HG02759 (cell line): Measurements from ENCODE around the gene RAMACL.

Experiments
- ATAC-seq: cut with Tn5 transposase; IDR thresholded peaks from one replicate; pipeline ENCODE4 v1.9.1; 2021; ENCODE audit warnings: mild to moderate bottlenecking, moderate library complexity; ENCODE audit not compliant: unreplicated experiment

The RAMACL gene

DNA sequence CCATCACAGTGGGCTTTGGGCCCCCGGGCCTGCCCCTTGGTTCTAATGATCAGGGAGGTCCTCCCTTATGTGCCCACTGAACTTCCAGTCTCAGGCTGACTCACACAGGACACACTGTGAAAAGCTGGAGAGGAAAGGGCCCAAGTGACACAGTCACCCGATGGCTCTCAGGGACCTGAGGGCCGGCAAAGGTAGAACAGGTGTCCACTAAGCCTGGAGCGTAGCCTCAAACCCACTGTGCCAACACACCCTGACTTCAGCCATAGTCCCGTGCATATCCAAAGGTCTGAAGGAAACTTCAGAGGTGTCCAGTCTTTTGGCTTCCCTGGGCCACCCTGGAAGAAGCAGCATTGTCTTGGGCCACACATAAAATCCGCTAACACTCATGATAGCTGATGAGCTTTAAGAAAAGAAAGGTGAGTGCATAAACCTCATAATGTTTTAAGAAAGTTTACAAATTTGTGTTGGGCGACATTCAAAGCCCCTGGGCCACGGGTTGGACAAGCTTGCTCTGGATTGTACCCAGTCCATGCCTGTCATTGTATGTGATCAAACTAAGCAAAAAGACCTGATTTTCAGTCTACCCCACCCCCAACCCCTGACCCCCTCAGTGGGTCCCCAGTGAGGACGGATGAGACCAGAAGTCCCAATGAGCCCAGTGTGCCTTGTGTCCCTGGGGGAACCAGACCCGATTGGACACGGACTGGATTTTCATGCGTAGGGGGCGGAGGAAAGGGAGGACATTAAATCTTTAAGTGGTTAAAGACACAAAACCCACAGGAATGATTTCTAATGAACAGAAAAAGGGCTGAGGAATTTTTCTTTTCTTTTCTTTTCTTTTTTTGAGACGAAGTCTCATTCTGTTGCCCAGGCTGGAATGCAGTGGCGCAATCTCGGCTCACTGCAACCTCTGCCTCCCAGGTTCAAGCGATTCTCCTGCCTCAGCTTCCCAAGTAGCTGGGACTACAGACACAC, 6.1 kb downstream of the RAMACL start:
- ATAC-seq: no peak

DNA sequence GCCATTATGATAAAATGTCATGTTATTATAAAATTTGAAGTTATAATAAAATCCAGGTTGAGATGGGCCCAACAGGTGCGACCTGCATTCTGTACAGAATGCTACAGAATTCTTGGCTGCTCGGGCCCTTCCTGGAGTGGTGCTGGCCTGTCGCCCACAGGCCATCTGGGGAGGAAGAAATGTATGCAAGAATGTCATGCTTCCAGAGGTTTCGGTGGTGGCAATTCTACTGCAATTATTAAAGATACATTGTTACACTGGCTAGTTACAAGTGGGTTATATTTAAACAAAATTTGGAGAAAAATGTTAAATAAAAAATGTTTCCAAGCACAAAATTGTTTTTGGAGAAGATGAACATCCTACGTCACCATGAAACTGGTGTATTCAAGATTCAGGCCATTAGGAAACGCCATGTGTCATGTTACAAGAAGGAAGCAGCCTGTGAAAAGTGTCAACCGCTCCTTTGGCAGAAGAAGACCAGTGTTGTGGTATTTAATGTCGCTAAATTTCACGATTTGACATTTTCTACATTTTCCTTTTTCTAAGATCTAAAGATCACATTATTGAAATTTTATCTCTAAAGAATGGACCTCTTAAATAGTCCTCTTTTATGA, 7.1 kb downstream of the RAMACL start:
- no peak for ATAC-seq

DNA sequence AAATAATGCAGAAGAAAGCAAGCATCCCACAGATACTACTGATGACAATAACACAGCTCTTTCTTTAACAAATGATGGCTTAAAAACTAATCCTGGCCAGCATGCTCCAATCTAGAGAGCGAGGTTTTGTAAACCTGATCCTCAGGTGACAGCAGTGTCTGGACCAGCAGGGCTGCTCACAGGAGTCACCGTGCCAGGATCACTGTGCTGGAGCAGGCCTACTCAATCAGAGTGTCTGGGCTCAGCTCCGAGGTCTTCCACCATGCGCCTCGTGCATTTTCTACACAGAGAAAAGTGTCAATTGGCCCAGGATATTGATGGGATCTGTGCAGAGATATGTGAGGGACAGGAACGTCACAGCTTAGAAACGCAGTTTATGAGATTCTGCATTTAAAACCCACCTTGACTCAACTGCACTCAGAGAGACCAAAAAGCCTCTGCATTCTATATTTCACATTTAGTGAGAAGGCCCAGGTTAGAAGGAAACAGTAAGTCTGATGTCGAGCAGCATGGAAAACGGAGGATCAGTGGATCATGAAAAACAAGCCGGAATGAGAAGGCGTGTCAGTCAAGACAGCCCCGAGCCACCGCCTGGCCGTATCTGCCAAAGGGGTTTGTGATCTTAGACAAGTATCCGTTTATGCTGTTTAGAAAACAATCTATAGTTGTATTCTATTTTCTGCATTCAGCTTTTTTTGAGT, 7.8 kb downstream of the RAMACL start:
- ATAC-seq: no peak

DNA sequence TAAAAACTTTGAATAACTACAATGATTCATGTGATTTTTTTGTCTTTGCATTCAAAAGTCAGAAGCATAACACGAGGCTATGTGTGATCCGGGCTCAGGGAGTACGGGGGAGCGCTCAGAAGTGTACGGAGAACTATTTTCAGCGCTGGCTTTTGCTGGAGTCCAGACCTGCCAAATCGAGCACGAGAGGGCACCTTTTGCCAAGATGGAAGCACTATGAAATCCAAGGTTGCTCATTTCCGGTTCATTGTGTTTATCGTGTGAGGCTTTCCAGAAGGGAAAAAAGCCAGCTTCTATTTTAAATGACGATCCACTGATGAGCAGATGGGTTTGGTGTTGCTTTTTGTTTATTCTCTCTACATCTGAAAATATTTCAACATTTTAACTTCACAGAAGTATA, 11.3 kb downstream of the RAMACL start:
- ATAC-seq: no peak

DNA sequence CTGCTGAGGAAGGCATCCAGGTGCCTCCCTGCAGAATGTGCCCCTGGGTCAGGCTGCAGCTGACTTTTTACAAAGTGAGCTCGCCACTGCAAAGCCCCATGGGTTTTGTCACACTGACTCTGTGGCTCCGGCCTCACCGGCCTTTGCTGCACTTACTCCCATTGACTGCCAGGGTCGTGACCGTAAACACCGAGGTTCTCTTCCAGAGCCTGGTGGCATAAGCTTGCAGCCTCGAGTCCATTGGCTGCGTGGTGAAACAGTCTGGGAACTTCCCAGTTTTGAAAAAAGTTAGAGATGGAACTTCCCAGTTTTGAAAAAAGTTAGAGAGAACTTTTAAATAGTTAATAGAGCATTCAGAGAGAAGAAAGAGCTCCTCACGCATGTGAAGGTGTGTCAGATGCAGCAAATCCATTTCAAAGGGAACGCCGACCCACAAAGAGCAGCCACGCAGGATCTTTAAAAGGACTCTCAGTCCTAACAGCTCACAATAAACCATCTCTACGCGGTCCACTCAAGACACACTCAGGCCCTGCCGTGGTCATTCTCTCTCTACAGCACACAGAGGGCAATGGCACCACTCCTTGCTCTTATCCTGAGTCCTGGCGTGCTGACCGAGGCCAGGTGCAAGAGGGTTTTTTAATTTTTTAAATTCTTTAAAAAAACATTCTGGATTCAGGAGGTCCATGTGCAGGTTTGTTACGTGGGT, 12.8 kb downstream of the RAMACL start:
- ATAC-seq: no peak

DNA sequence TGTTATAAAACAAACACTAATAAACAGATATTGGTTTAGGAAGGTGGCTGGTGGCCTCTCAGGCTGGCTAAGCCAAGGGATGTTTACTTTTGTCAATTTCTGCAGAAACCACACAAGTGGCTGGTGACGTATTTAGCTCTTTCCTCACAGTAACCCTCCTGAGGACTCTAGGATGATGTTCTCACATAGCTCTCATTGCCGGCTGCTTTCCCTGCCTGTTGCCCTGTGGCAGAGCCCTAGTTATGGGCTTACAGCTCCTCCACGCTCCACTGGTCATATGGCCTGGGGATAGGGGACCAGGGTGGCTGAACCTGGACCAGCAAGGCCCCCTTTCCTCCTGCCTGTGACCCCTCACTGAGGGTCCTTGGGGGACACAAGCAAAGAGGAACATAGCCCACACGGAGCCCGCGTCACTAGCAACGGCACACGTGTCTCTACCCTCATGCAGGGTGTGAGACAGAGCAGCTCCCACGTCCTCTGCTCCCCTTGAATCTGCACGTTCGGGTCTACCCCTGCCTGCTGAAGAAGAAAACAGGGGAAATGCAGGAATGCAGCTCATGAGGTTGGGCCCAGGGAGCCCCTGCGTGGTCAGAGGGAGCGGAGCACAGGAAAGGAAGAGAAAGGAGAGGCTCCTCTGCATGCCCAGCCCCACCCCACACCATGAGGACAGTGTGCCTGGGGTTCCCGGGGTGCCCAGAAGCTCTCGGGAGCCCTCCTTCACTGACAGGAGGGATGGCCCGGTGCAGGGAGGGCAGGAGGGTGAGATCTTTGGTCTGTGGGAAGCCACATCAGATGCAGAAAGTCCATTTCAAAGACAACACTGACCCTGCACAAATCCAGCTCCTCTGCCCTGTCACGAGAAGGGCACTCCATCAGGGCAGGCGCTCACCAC, 13.9 kb downstream of the RAMACL start:
- no peak for ATAC-seq

DNA sequence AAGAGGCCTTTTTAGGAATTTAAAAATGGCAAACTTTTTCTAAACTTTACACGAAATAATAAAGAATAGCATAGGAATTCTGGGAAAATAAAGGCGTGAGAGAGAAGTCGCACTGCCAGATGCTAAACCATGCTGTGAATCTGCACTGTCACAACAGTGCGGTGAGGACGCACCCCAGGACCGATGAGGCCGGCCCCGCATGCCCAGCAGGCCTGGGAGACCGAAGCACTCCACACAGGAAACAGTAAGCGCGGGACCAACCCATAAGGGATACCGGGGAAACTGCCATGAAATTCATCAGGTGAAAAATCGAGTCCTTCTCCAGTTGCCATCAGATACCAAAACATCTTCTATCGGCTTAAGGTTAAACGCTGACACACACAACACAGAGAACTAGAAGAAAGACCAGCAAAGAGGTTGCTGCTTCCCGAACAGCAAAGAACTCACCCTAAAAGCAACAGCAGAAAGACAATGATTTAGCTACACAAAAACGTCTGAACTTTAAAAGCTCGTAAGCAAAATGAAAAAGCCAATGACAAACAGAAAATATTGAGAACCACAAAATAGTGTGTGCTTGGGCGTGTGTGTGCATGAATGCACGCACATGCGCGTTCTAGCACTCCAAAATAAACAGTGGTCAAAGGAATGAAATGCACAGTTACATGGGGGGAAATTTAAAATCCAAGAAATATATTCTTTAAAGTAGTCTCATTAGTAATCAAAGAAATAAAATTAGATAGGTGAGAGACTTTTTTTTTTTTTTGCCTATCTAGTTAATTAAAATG, 15.4 kb downstream of the RAMACL start:
- ATAC-seq: no peak

DNA sequence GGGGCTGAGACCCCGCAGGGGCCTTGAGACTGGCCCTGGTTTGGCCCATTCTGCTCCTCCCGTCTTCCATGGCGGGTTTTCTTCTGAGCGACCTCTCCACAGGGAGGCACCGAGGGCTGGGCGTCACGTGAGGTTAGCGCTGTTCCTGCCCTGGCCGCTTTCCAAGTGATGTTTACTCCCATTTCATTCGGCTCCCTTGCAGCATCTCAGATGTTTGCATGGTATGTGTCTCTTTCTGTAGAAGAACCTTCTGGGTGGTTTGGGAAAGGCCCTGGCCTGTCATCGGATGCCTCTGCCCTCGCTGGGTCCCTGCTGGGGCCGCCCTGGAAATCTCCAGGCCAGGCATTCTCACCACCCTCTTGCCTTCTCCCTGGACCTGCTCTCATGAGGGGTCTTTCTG, 17.3 kb downstream of the RAMACL start:
- ATAC-seq: no peak

DNA sequence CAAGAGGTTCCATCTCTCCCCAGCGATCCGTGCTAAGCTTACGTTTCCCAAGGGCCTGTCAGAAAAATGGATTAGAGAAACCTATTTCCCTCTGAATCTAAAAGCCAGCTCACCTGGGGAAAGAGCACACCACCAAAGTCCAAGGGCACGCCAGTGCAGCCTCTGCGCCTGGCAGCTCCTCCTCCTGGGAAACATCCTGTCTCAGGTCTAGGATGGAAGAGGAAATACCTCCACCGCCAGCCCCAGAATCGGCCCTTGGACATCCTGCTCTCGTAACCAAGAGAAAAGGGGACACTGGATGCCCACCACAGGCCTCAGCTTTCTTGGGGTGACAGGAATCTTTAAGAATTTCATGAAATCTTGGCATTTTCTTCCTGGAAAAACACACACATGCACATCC, 18.7 kb downstream of the RAMACL start:
- ATAC-seq: no peak

DNA sequence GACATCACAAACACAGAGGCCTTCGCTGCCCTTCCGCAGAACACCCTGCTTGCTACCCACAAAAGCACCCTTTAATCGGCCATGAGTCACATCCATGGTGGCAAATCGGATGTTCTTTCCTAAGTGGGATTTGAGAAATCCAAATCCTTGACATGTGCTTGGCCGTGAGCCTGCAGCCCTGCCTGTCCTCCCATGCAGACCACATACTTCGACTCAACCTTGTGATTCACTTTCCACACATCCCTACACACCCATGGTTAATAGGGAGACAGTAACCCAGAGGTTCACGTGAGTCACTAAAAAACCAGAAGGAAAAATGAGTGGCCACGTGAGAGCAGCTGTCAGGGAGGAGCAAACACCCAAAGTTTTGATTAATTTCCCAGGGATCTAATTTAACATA, 19.4 kb downstream of the RAMACL start:
- no peak for ATAC-seq

DNA sequence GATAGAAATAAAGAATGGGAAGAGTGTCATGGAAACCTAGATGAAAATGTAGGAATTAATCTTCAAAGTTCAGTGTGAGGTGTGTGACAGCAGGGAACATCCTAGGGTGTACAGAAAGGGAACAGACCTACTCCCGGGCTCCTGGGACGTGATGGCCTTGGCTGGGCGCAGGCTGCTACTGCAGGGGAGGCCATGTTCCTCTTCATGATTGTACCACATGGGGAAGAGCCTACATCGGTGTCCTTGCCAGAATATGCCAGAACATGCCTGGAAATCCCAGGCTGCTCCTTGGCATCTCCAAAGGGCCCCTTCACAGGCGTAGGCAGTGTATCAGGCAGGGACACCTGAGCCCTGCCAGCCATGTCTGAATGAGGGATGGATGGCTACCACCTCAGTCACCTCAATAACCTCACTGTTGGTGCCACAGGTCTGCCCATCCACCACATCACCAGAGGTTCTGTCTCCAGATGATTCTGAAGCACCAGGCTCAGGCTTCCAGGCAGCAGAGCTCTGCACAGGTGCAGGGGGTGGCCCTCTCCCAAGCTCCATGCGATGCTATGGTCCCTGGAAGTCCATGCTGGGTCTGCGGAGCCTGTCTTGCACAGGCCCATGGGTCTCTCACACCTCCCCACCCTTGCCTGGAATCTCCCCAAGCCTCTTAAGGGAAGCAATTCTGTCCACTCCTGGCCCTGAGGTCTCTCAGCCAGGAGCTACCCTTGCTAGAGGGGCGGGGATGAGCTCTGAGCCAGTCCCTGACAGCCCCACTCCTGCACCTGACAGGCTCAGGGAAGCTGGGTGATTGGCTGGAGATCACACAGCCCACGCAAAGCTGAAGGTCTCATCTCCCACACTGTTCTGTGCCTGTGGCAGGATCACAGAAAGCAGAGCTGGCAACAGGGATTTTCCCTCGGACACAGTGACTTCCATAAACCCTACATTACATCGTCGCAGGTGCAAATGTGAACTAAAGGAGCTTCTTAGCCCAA, 20.2 kb downstream of the RAMACL start:
- no peak for ATAC-seq

DNA sequence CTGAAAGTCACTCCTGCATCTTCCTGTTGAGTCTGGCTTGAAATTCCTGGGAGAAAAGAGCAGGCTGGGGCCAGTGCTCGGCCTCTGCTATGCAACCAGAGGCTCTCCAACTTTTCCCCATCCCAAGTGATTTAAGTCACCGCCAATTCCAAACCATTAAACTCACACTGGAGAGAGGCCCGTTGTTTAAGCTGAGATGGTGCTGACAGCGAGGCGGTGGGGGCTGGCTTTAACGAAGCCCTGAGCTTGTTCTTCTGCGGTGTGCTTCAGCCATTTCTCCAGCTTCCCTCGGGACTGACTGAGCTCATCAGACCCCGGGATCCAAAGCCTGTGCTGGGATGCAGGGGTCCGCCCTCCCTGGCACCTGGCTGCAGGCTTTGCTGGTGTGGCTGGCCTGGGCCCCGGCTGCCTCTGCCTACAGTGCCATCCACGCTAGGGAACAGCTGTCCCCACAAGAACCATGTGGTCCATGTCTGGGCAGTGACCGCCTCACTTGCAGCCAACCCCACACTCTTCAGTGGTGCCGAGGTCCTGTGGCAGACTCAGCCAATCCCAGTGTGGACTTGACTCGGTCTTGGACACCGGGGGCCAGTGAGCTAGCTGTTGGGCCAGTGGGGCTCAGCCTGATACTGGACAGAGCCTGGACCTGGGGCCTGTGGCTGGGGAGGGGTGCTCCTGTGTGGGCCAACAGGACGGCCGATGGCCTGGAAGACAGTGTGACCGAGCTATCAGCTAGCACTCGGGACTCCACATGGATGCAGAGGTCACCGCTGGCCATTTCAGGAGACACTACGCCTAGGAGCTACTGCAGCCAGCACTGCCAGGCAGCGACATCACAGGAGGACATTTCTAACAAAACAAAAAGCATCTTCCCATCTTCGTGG, 21.2 kb downstream of the RAMACL start:
- ATAC-seq: no peak

DNA sequence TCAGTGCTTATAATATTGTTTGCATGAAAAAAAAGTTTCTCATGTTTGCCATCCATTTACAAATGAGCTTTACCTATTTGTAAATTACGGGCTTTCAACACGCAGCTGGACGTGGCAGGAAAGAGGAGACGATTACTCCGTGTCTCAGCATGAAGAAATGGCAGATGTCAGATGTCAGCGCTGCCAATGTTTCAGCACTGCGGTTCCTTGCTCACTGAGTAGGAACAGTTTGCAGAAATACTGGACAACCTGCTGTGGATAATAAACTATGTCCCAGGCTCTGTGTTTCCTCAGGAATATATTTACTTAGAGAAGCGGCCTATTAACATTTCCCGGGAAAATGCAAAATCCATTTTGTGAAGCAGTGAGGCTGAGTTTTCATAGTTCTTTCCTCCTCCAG, 22.7 kb downstream of the RAMACL start:
- no peak for ATAC-seq

DNA sequence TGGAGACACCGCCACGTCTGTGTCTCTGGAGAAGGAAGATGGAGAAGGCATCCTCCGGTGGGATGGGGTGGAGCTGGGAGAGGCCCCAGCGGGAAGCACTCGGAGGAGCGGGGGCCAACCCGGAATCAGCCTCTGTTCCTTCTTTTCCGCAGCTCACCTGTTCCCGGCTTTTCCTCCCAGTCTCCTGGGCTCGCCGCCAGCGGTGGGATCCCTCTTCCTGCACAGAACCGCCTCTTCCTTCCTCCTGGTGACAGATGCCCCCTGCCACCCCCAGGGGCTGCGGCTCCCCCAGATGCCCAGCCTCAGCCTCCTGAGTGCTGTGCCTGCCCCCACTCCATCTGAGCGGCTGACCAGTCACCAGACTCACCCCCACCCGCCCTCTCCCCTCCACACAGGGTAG, 23.3 kb downstream of the RAMACL start:
- ATAC-seq: no peak

DNA sequence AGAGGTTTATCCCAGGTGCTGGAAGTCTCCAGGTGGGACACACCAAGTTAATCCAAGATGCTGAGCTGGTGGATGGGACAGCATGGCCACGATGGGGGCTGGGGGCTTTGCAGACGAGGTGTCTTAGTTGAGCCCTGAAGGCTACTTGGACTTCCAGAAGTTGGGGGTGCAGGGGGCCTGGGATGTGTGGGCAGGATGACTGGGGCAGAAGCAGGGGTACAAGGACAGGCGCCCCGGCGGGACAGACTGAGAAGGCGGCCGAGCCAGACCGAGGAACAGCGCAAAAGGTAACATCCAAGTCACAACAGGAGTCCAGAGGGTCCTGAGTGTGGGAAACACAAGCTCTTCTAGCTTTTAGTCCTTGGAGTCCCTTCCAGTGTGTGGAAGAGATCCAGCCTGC, 23.8 kb downstream of the RAMACL start:
- no peak for ATAC-seq

DNA sequence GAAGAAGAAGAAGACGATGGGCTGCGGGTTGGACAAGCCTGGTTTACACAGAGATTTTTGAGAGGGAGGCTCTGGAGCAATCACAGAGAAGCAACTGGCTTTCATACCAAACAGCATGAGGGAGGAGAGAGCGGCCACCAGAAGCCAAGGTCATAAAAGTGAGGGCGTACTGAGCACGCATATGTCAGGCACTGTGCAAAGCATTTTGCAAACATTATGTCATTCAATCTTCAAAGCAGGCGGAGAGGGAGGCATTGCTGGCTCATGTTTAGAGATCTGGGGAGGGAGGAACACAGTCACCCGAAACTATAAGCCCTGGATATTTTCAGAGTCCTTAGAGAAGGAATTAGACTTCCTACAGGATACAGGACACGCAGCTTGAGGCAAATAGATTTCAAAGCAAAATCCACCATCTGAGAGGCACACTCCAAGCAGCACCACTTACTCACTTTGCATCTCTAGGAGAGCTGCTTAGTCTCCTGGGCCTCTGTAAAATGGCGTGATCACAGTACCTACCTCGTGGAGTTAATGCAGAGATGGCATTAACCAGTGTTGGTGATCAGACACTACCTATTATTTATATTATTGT, 24.6 kb downstream of the RAMACL start:
- no peak for ATAC-seq

DNA sequence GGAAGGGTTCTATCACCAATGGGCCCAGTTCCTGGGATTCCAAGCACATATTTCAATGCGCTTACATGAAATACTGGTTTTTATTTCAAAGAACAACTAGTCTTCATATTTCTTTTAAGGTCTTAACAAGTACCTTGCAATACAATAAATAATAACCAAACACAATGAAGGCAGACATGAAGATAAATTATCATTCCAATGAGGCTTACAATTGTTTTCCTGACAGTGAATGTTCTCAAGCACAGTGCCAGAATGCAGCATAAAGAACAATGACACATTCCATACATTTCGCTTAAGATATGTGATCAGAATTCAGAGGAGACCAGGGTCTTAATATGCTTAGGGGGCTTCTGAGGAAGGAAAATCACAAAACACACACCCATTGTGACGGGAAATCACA, 26.3 kb downstream of the RAMACL start:
- no peak for ATAC-seq
